ENCODE measurements around the gene GRIK2. TPM values are rescaled to one million over a fixed set of nuclear protein-coding genes. Genes with fewer than 3 reads are reported as not detected.

Gene GRIK2
- polyA plus RNA-seq, 1 of the 3 experiments (the other 2 are of a cell fraction): 0.30 TPM

DNA sequence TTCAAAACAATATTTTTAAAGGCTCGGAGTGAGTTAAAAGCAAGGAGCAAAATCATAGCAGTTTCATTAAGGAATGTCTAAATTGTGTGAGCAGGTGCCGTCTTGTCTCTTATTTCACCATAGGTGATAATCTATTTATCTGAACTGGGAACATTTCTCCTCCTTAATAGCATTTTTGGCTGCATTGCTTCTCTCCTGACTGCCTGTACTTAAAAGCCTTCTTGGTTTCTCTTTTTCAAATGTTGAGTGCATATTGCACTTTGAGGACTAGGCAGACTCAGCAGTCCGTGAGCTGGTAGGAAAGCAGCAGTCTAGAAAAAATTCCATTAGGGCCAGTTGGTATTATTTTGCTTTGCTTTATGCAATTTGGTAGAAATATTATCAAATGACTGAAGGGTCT is 645.9 kb downstream of the GRIK2 start:
- no peak overlapping the region for H3K4me2 ChIP-seq
- no peaks in the 10 kb centered on the region for H3K9me2 ChIP-seq
- TF ChIP-seq ELF1 (IDR thresholded peaks at IDR 0.05): no peak
- TF ChIP-seq CTCF (IDR thresholded peaks at IDR 0.05): no peak
- TF ChIP-seq JUND (IDR thresholded peaks at IDR 0.05): no peak
- H2AFZ ChIP-seq (ENCODE audit: low read depth): no peak overlapping the region
- no peaks in the 10 kb centered on the region for H3K36me3 ChIP-seq (replicated peaks in 1 of 2; ENCODE audit: control insufficient read depth in 1 of 2, insufficient read depth in 2 of 2, low read length in 1 of 2)
- 60% methylated on average over 3 of the region's 3 CpGs for WGBS (ENCODE audit: low lambda C conversion rate)
- H3K9ac ChIP-seq: no peak overlapping the region
- H3K4me1 ChIP-seq (ENCODE audit: control insufficient read depth in 1 of 2, insufficient read depth in 2 of 2, low read depth in 1 of 2, low read length in 1 of 2): no peaks in the 10 kb centered on the region; a peak in 1 of 4 replicates
- H3K27me3 ChIP-seq (ENCODE audit: insufficient read depth): no peaks in the 10 kb centered on the region
- H4K20me1 ChIP-seq (ENCODE audit: insufficient read depth): no peaks in the 10 kb centered on the region
- H3K27ac ChIP-seq (ENCODE audit: low read depth in 2 of 2, low read length in 1 of 2): no peak overlapping the region
- CTCF ChIA-PET: interaction anchor here (1.0 kb wide), 1 partner anchor 8 kb away, joined by 4 read pairs; no protein-coding TSS in a partner anchor
- H3F3A ChIP-seq (replicated peaks; ENCODE audit: insufficient read depth): no peaks in the 10 kb centered on the region
- POLR2A ChIA-PET: no interaction called here
- DNase-seq: no peak
- H3K79me2 ChIP-seq (ENCODE audit: insufficient read depth): no peaks in the 10 kb centered on the region
- no peaks in the 10 kb centered on the region for H3K9me3 ChIP-seq
- H3K4me3 ChIP-seq (ENCODE audit: low read depth in 2 of 2, low read length in 1 of 2): no peak overlapping the region

- POLR2A ChIA-PET: no interaction called here
- H3K9ac ChIP-seq: no peak overlapping the region
Measured at GRCh38 chr6:102051001-102051400, 657.5 kb downstream of the GRIK2 start.

More at GRCh38 chr6:102051001-102051400, 657.5 kb downstream of the GRIK2 start:
- CTCF ChIA-PET: no interaction called here
- peaks cover 0 to 9% of the 10 kb centered on the region in 2 experiments; a peak in 1 of 4 replicates for H3K4me1 ChIP-seq (ENCODE audit: control insufficient read depth in 1 of 2, insufficient read depth in 2 of 2, low read depth in 1 of 2, low read length in 1 of 2)
- no peaks in the 10 kb centered on the region for H3K27me3 ChIP-seq (ENCODE audit: insufficient read depth)
- no peak overlapping the region for H2AFZ ChIP-seq (ENCODE audit: low read depth)
- no peak for DNase-seq
- no peak for TF ChIP-seq TEAD4 (IDR thresholded peaks at IDR 0.05; ENCODE audit: borderline replicate concordance, insufficient read depth)
- TF ChIP-seq FOSL2 (IDR thresholded peaks at IDR 0.05; ENCODE audit: borderline replicate concordance, low read depth): no peak
- no peak for TF ChIP-seq MEF2A (IDR thresholded peaks at IDR 0.05; ENCODE audit: borderline replicate concordance, low read depth)
- no peak for TF ChIP-seq RXRA (IDR thresholded peaks at IDR 0.05; ENCODE audit: borderline replicate concordance, low read depth)
- TF ChIP-seq MAX (IDR thresholded peaks at IDR 0.05; ENCODE audit: low read depth): no peak
- no peak for TF ChIP-seq CTCF (IDR thresholded peaks at IDR 0.05)
- TF ChIP-seq REST (IDR thresholded peaks at IDR 0.05; ENCODE audit: low read depth, low read length): no peak
- no peak for TF ChIP-seq EZH2phosphoT487 (IDR thresholded peaks at IDR 0.05; ENCODE audit: borderline replicate concordance, low read depth)
- TF ChIP-seq NFIC (IDR thresholded peaks at IDR 0.05; ENCODE audit: borderline replicate concordance): no peak
- 83% methylated on average over 1 of the region's 1 CpG for WGBS (ENCODE audit: low lambda C conversion rate)
- no peak overlapping the region for H3K27ac ChIP-seq (ENCODE audit: low read depth in 2 of 2, low read length in 1 of 2)
- no peak overlapping the region for H3K4me3 ChIP-seq (ENCODE audit: low read depth in 2 of 2, low read length in 1 of 2)
- no peaks in the 10 kb centered on the region for H3K36me3 ChIP-seq (replicated peaks in 1 of 2; ENCODE audit: control insufficient read depth in 1 of 2, insufficient read depth in 2 of 2, low read length in 1 of 2)
- no peaks in the 10 kb centered on the region for H3K79me2 ChIP-seq (ENCODE audit: insufficient read depth)
- H3K9me2 ChIP-seq: no peaks in the 10 kb centered on the region
- H3K4me2 ChIP-seq: no peak overlapping the region
- no peaks in the 10 kb centered on the region for H3K9me3 ChIP-seq
- no peaks in the 10 kb centered on the region for H4K20me1 ChIP-seq (ENCODE audit: insufficient read depth)
- H3F3A ChIP-seq (replicated peaks; ENCODE audit: insufficient read depth): no peaks in the 10 kb centered on the region
